NCI-H2171 treated with DMSO at 0.1 percent for 48 hours (cell line): ENCODE measurements around the gene ARFGAP1.

ENCODE experiments used
- DNase-seq: peaks from one replicate; lab custom pipeline; 2025; lab: John Stamatoyannopoulos, UW

The ARFGAP1 gene

DNA sequence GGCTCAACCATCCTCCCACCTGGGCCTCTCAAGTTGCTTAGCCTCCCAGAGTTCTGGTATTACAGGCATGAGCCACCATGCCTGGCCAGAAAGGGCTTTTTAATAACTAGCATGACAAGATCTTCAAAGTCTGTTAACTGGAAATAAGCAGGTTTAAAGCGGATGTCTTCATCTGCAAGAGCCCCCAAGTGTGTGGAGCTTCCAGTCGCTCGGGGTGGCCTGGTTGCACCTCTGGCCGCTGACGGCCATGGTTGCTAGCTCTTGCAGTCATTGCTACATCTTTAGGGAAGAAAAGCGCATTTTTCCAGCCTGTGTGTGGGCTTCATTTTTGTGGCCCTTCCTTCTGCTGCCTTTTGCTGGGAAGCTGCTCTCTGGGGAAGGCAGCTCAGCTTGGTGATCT, 7.8 kb downstream of the ARFGAP1 start:
- no peak for DNase-seq

DNA sequence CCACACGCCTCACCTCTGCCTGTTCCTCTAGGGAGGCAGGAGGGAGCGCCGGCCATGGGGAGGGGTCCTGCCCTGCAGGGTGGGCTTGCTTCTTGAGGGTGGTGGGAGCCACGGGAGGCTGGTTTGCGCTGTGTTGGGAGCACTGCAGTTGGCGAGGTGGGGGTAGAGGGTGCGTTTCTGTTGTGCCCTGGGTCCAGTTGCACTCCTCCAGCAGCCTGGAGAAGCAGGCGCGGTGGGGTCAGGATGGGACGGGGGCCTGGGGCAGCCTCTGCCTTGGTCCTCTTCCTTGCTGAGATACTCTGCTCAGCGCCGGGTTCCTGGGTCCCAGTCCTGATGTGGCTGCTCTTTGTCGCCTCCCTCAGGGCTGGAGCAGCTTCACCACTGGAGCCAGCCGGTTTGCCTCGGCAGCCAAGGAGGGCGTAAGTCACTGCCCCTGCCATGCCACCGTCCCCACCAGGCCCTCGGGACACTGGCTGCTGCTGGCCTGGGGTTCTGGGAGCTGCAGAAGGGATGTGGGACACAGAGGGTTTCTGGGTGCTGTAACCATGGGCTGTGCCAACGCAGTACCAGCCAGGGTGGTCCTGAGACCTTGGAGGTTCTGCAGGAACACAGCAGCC, 8.4 kb downstream of the ARFGAP1 start:
- no peak for DNase-seq

DNA sequence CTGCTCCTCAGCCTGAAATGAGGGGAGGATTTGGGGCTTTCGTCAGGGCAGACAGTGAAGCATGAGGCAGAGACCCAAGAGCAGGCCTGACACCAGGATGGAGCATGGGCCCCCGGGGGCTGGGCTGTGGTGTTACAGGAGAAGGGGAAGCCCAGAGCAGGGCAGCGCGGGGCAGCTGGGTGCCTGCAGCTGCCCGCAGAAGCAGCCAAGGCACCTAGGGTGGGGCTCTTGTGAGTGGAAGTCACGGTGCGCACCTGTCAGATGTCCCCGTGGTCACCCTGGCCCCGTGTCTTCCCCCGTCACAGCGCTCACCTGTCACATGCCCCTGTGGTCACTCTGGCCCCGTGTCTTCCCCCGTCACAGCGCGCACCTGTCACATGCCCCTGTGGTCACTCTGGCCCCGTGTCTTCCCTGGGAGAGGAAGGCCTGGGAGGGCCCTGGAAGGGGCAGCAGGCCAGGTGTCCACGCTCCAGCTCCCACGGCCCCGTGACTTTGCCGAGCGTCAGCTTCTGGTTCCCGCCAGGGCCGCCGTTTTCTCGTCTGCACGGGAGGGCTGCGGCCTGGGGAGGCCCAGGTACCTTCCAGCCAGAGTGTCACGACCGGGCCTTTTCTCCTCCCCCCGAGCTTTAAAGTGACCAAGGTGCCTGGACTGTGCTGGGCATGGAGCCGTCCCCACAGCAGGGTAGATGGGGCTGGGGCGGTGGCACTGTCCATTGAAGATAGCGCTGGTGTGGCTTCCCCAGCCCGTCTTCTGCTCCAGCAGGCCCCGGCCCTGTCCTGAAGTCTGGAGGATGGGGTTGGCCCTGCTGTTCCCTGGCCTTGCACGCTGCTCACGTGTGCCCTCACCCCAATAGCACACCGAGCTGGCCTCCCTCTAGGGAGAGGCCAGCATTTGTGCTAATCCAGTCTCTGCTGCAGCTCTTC, 9.4 kb downstream of the ARFGAP1 start:
- no peak for DNase-seq

- no peak for DNase-seq
These were observed 10.3 kb downstream of the ARFGAP1 start for GRCh38 chr20:63282946-63283345.

- DNase-seq: no peak
These were observed 10.9 kb downstream of the ARFGAP1 start for GRCh38 chr20:63283397-63284082.

DNA sequence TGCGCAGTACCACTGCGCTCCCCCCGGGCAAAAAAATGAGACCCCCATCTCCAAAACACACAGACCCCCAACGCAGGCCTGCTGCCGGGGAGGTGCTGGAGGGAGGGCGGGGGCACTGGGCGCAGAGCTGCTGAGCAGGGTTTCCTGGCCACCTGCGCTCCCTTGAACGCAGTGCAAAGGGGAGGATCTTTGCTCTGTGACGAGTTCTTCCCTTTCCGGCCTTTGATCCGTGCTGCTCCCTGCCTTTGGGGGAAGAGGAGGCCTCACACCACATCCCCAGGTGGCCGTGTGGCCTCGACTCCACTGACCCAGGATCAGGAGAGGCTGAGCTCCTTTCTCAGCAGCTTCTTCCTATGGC, 11.4 kb downstream of the ARFGAP1 start:
- DNase-seq: no peak

- no peak for DNase-seq
These were observed 11.9 kb downstream of the ARFGAP1 start for GRCh38 chr20:63284544-63284949.

GRCh38 chr20:63284981-63285524, 12.4 kb downstream of the ARFGAP1 start:
- DNase-seq: no peak

GRCh38 chr20:63285636-63286615, 13.3 kb downstream of the ARFGAP1 start:
- no peak for DNase-seq

DNA sequence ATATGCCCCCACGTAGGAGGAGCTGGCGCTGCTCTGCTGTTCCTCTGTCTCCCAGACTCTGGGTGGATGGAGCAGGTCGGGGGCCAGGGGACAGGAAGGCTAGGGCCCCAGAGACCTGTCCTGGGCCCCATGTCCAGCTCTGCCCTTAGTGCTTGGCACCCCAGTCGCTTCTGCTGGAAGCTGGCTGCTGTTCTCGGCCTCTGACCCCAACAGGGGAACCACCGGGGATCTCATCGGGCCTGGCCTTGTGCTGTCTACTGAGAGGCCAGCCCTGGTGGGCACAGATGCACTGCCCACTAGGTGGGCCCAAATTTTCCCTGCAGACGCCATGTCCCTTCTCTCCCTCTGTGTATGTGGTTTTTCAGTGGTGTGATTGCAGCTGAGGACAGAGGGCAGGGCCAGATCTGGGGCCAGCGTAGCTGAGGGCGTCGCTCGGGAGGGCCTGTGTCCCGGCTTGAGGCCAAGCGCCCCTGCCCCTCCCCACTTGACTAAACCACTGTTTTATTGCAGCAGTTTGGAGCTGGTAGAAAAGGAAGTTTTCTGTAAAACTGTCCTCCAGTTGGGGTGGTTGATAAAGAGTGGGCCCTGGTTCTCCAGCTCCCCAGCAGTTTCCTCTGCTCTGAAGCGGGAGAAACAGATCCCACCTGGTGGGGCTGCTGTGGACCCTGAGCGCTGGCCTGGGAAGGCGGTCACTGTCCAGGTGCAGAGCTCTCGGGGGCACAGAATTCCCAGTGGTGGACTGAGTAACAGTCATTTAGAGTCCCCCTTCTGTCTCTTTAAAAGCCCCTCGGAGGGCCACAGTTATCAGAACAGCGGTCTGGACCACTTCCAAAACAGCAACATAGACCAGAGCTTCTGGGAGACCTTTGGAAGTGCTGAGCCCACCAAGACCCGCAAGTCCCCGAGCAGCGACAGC, 14.4 kb downstream of the ARFGAP1 start:
- no peak for DNase-seq

DNA sequence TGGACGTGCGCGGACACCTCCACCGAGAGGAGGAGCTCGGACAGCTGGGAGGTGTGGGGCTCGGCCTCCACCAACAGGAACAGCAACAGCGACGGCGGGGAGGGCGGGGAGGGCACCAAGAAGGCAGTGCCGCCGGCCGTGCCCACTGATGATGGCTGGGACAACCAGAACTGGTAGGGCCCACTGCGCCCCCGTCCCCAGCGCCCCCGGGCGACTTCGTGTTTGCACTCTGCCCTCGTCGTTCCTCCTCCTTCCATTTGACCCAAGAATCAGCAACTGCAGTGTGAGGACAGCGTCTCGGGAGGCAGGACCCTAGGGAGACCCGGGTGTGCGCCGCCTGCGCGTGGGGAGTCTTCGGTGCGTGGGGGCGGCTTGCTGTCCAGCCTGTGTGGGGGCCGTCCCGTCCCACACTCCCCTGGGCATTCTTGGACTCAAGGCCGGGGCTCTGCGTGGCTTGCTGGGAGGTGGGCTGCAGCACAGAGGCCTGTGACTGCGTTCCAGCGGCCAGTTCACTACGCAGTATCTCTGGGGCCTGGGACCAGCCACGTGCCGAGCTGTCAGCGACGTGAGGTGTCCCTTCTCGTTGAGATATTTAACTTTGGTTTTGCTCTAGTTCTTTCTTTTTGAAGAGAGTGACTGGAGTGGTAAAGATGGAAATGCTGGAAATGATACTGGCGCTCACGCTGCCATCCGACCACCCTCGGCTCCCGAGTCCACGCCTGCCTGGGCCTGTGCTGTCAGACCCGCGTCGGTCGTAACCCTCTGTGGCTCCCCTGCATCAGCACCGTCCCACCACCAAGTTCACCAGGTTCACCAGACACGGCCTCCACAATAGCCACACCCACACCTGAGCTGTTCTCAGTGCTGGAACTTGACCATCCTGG, 15.3 kb downstream of the ARFGAP1 start:
- no peak for DNase-seq

DNA sequence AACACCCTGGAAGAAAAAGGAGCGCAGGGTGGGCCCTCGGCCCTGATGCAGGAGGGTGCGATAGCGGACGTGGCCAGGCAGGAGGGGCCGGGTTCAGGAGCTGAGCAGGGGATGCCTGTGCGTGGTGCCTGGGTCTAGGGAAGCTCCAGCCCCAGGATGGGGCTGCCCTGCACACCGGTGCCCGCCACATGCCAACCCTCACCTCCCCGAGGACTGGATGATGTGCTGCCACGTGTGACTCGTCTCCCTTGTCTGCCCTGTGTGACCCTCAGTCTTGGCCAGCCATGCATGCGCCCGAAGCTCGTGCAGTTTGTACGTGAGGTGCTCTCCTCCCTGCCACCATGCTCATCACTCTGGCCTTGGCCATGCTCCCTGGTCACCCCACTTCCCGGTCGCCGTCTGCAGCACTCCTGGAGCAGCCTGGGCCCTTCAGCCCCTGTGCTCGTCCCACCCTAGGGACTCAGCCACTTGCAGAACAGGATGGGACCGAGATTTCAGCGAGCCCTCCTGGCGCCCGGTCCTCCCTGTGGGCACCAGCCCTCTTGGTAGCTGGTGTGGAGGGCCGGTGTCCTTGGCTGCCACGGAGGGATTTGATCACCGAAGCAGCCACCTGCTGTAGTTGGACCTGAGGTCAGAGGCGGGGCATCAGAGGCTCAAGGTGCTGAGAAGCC, 16.1 kb downstream of the ARFGAP1 start:
- no peak for DNase-seq

- no peak for DNase-seq
These were observed 16.9 kb downstream of the ARFGAP1 start for GRCh38 chr20:63289311-63290135.

DNA sequence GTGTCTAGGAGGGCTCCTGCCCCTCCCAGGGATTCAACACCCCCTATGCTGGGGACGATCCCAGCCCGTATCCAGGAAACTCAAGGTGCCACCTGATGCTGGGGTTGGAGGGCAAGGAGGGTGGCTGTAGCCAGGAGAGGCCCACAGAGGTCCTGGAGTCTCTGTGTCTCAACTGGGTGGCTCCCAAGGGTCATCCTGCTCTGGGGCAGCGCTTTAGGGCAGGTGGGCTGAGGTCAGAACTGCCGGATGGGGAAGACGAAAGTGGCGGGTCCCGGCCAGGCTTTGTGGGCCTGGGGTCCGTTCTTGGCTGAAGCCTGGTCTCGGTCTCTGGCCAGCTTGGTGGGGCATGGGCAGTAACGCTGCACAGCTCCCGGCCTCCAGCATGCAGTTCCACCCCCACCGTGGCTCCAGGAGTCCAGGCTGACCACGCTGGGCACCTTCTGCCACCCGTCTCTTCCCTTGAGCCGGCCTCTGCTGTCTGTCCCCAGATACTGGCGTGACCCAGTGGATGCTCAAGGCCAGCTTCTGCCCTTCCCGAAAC, 17.6 kb downstream of the ARFGAP1 start:
- DNase-seq: no peak

DNA sequence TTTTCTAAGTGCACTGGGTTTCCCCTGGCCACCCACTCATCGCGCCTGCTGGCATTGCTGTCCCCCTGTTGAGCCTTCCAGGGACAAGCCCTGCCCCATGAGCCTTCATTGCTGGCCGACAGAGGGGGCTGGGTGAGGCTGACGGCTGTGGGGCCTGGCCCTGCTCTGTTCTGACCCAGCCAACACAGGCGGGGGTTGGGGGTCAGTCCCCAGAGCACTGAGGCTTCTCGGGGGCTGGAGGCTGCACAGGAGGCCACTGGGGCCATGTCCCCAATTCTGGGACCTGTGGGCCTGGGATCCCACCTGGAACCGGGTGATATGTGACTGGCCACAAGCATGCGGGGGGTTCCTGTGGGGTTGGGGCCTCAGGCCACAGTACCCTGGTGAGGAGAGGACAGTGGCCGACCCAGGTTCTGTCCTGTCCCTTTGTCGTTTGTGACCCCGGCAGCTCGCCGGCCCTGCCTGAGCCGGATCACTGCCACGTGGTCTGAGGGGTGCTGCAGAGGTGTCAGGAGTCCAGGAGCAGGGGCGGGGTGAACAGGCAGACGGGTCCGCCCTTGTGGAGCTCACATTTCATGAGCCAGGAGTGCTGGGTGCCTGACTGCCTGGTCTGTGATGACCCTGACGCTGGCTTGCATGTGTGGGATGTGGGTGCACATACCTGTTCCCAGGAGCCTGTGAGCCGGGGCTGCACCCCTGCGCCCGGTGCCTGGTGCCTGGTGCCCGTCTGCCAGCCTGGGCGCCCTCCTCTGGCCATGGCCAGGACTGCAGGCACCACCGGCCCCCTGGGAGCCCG, 18.3 kb downstream of the ARFGAP1 start:
- peak; percentile 70 for DNase-seq

- DNase-seq: no peak
These were observed 19.2 kb downstream of the ARFGAP1 start for GRCh38 chr20:63291811-63292210.

DNA sequence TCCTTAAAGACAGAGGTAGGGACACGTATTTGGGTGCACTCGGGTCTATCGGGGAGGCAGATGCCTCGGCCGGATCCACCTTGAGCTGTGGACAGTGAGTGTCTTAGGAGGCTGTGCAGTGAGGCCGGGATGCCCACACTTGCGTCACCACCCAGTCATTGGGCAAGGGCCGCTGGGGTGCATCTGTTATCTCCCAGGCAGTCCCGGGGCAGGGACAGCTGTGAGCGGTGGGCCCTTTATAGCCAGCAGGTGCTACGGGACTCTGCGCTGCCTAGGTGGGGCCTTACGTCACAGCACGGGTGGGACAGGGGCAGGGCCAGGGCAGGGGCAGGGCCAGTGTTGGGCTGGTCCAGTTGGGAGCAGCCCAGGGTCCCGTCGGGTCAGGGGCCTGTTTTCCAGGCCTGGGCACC, 19.7 kb downstream of the ARFGAP1 start:
- no peak for DNase-seq
